Non-pigmented ciliary epithelial cell (primary cell): ENCODE results near the gene MAP7D1.

Experiments used
- DNase-seq: peaks from one replicate; pipeline ENCODE4 v3.0.0-alpha.2; 2010; ENCODE audit warnings: low read depth

The MAP7D1 gene

DNA sequence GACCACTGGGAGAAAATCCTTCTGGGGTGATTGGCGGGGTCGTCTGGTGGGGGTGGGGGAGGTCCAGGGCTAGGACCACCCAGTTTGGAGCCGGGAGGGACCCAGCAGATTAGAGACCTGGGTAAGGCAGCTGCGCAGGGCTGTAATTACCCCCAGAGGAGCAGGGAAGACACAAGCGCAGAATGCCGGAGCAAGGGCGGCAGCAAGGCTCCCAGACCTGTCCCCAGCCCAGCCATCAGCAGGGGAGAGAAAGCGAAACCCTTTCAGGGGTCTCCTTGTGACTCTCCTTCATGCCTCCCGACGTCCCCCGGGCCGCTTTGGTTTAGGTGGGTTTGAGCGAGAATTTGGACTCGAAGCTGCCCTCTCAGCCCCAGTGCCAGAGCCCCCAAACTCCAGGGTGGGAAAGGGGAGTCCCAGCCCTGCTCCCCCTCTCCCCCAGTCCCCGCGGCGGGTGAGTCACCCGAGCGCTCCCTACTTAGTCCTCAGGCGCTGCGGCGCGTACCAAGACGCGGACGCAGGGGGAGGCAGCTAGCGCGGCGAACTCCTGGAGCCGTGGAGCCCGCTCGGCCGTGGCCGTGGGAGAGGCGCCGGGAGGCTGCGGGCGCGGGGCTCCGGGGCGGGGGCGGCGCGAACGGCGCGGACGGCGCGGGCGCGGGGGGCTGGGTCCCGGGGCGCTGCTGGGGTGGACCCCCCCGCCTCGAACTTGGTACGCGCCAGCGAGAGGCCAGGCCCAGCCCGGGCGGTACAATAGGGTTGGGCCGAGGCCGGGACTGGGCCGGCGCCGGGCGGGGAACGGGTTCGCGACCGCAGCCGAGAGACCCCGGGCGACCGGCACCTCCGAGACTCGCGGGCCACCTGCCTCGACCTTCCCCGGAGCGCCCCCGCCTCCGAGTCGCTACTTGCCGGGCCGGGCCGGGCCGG is at the start of gene MAP7D1:
TSS of gene MAP7D1 (plus strand) at position 753 of the 921 bp plus-strand sequence. CDS start 258 bp downstream, outside the sequence.
- no peak for DNase-seq

DNA sequence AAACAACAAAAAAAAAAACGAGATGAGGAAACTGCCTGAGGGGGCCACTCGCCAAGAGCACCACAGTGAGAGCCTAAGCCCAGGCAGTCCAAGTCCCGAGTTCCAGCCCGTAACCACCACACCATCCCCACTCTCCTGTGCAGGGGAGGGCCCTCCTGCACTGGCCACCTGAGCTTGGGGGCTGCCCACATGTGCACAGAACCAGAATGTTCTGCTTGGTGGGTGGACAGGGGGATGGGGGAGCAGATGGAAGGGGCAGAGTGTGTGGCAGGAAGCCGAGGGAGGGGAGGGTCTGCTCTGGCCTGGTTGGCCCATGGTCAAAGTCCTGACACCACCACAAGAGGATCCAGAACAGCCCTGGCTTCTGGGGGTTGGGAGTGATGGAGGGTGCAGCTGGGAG is 49.7 kb upstream of the MAP7D1 start:
- DNase-seq: no peak

- no peak for DNase-seq
Measured at GRCh38 chr1:36107394-36107793, 48.6 kb upstream of the MAP7D1 start.

- DNase-seq: no peak
Measured at GRCh38 chr1:36108314-36108713, 47.6 kb upstream of the MAP7D1 start.

GRCh38 chr1:36109041-36109679 is 46.8 kb upstream of the MAP7D1 start:
- DNase-seq: no peak

- DNase-seq: no peak
Measured at GRCh38 chr1:36111151-36111550, 44.8 kb upstream of the MAP7D1 start.

DNA sequence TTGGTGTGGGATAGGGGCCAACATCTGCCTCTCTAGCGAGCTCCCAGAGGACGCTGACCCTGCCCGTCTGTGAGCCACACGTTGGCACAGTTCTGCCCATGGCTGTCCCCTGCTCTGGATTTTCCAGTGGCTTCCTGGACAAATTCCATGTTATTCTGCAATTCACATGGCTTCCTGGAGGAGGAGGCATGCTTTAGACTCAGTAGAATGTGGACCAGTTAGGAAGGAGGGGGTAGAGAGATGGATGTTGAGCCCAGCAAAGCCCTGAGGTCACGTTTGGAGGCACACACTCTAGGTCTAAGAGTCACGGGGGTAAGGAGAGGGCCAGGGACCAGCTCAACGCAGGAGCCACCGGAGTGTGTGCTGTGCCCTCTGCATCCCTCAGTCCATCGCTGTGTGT is 43.1 kb upstream of the MAP7D1 start:
- no peak for DNase-seq

DNA sequence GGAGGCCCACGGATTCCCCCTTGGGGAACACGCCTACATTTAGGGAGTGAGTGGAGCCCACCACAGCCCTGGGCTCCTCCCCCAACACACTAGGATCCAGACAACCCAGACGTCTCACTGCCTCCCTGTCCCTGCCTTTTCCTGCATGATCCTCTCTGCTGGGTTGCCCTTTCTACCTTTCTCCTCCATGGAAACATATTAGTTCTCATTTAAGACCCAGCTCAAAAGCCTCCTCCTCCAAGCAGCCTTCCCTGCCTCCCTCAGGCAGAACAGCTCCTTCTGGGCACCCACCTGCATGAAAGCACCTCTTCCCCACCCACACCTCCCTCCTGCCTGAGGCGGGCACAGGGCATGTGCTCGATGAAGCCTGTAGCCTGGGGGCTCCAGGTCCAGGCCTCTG is 41.6 kb upstream of the MAP7D1 start:
- DNase-seq: no peak

- no peak for DNase-seq
Measured at GRCh38 chr1:36115200-36115669, 40.7 kb upstream of the MAP7D1 start.

DNA sequence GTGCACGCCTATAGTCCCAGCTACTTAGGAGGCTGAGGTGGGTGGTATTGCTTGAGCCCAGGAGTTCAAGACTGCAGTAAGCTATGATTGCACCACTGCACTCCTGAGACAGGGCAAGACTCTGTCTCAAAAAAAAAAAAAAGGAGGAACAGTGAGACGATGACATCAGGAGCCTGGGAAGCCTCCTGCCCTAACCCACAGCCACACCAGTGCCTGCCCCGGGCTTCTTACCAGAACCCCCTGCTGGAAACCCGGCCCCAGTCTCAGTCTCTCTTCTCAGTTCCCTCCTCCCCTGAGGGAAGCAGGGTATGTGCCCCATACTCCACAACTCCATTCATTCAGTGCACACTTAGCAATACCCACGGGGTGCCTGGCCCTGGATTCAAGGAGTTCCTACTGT is 40.0 kb upstream of the MAP7D1 start:
- DNase-seq: no peak

- DNase-seq: no peak
Measured at GRCh38 chr1:36116901-36117300, 39.1 kb upstream of the MAP7D1 start.

DNA sequence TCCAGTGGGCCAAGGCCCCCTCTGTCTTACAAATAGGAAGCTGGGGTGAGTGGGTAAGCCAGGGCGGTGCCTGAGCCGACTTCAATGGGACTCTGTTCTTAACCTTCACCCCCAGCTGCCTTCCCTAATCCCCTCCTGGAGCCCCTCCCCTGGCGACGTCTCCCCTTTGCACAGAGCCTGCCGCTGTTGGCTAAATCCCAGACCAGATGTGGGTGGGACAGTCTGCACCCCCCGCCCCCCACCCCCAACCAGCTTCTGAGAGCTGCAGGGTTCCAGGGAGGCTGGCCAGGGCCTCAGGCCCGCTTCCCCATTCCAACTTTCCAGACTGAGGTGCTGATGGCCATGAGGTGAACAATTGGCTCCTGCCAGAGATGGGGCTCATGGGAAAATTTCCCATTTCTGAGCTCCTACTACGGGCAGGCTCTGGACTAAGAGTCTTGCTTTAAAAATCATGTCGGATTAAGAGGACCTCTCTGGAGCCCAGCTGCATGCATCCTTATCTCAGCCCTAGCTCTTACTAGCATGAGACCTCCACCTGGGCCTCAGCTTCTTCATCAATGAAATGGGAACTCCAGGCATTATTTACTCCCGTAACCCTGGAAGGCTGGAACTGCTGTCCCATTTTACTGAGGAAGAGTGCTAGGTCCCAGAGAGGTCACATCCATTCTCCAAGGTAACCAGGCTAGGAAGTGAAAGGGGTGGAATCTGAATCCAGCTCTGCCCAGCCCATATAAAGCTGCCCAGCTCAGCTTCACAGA is 37.3 kb upstream of the MAP7D1 start:
- DNase-seq: no peak

DNA sequence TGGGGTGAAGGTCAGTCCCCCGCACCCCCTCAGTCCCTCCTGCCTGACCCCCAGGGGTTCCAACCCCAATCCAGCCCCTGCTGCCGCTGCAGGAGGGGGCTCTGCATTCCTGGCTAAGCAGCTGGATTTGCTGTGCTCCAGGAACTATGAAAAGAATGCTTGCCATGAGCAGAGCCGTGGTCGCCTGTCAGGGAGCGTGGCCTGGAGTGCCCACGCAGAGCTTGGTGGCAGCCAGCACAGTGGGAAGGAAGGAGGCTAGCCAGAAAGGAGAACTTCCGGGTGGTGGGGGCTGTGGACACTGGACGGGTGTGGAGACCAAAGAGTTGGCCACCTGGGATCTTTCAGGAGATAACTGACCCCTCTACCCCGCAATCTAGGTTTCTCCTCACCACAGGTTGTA is 36.5 kb upstream of the MAP7D1 start:
- no peak for DNase-seq

DNA sequence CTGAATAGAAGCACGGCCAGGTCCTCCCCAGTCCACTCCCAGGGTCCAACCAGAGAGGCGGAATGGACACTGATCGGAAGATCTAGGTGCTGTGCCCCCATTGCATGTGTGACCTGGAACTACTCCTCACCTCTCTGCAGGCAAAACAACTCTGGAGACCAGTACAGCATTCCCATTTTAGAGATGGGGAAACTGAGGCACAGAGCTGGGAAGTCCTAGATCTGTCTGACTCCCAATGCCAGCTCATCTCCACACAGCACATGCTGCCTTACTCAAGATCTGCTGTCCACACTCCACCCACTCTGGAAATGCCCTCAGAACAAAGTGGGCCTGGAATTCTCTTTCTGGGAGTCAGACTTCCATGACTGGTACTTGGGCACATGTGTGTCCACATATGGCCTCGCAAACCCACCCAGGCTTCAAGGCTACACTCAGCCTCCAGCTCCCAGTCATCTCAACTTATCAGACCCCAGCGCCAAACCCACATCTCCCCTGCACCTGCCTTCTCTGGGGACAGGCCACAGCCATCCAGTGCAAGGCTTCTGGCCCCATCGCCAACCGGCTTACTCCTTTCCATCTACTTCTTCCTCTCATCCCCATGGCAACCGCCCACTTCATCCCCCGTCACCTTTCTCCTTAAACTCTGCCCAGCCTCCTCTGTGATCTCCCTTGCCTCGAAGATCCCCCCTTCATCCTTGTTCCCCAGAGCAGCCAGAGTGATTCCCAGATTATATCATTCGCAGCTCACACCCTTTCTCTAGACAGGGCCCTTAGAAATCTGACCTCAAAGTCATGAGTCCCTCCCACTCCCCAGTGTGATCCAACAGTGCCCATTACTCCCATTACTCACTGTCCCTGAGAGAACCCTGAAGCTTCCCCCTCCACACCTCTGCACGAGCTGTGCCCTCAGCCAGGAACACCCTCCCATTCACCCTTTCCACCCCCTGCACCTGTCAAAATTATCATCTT is 33.6 kb upstream of the MAP7D1 start:
- no peak for DNase-seq

GRCh38 chr1:36123356-36123755 is 32.6 kb upstream of the MAP7D1 start:
- DNase-seq: no peak

DNA sequence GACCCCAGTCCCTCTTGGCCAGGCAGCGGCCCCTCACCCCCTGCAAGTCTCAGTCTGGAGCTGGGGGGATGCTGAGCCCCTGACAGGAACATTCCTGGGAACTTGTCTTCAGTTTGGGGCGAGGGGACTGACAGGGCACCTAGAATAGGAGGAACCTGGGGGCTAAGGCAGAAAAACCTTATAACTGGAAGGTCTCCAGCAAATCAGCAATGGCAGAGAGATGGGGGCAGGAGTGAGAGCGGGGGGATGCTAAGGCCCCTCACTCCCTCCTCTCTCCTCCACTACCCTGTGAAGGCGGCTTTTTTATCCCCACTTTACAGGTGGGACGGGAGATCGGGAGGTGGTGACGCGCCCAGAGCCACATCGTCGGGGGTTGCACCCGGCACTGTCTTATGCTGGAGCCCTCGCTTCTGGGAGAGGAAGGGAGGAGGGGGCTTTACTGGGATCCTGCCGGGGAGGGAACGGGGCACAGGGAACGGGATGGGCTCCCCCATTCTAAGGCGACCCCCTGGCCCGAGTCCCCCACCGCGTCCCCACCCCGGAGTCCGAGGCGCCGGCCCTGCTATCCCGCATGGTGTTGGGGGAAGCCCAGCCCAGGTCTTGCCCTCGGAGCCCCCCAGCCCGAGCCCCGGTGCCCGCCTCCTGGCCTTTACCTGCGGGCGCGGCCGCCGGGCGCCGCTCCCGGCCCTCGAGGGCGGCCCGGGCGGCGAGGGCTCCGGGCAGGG is 31.4 kb upstream of the MAP7D1 start:
- no peak for DNase-seq

DNA sequence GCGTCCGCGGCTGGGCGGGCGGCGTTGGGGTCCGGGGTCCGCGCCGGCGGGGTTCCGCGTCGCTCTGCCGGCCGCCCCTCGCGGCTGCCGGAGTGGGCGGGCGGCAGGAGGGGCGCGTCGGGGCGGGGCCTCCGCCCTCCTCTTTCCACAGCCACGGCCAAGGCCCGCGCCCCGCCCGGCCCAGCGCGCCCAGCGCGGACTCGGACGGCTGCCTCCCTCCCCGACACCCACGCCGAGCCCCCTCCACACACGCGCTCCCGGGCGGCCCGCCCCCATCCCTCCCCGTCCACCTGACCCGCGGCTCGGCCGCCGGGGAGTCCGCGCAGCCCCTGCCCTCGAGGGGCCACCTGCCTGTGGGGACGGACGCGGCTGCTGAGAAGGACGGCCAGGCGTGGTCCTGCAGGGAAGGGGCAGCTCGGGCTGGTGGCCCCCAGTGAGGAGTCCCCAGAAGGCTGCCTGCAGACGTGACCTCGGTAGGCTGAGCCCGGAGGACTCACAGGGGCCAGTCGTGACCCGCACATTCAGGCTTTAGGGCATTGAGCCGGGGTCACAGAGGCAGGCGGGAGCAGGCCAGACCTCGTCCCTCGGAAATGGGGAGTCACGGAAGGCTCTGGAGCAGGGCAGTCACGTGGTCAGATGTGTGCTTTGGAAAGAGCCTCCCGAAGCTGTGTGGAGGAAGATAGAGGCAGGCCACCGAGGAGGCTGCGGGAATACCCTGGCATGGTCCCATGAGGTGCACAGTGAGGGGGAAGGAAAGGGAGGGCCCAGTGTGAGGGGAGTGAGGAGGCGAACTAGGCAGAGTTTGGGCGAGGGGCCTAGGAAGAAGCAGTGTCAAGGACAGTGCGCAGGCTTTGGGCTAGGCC is 30.6 kb upstream of the MAP7D1 start, which contains the start of gene COL8A2:
TSS of gene COL8A2 (minus strand) at position 94 of the 863 bp plus-strand sequence. CDS start 24,980 bp downstream, outside the sequence.
- DNase-seq: no peak

DNA sequence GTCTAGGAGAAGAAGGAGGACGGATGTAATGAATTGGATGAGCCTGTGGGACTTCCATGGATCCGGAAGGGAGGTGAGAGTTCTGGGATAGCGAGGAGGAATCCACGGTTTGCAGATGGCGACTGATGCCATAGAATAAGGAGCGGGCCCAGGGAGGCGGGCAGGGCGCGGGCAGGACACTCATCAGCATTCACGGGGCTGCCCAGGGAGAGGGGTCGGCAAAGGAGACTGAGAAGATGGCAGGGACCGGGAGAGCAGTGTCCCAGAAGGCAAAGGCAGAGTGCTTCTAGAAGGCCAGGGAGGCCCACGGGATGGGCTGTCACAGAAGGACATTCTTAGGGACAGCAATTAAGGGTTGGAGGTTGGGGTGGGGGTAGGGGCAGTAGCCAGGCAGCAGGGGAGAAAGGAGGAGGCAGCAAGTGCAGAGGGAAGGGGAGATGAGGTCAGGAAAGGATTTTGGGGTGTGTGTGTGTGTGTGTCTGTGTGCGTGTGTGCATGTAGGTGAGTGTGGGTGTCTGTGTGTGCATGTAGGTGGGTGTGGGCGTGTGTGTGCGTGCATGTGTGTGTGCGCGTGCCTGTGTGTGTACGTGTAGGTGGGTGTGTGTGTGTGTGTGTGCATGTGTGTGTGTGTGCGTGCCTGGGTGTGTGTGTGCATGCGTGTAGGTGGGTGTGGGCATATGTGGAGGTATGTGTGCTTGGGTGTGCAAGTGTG is 29.8 kb upstream of the MAP7D1 start:
- no peak for DNase-seq
